ENCODE data around the gene NDUFB8.

The NDUFB8 gene

GRCh38 chr10:100505164-100505563 is 24.5 kb downstream of the NDUFB8 start:
- no peak for DNase-seq

GRCh38 chr10:100504096-100504495 is 25.6 kb downstream of the NDUFB8 start:
- no peak for DNase-seq

DNA sequence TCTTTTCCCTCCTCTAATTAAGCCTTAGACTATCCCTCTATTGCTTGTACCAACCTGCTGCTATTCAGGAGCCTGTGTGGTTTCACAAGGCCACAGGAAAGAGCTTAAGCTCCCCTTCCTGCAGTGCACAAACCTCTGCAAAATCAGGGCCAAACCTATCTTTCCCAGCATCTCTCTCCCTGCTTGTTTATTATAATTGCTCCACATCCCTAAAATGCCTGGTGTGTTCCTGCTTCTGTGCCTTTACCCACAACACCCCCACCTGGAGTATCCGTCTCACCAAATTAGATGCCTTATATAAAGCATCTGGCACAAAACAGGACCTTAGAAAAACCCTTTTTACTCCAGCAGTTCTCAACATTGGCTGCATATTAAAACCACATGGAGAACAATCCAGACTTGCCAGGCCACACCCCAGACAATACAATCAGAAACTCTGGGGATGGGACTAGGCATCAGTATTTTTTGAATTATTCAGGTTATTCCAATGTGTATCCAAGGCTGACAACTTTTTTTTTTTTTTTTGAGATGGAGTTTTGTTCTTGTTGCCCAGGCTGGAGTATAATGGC is 26.7 kb downstream of the NDUFB8 start:
- DNase-seq, result no peak

DNA sequence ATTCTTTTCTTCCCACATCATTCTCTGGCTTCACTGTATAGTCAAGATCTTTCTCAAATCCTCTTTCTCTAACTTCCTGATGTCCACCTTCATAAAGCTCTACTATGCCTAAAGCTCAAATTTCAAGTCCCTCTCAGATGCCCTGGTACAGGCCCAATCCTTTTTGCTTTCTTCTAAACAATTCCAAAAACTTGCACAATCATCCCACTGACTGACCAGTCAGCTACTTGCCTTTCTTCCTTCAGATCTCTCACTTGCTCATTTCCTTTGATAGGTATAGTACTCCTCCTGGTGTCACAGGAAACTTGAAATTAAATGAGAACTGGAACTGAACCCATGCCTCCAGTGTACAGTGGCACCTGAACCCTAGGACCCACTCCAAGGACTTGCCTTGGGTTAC is 28.2 kb downstream of the NDUFB8 start:
- DNase-seq, result no peak

DNA sequence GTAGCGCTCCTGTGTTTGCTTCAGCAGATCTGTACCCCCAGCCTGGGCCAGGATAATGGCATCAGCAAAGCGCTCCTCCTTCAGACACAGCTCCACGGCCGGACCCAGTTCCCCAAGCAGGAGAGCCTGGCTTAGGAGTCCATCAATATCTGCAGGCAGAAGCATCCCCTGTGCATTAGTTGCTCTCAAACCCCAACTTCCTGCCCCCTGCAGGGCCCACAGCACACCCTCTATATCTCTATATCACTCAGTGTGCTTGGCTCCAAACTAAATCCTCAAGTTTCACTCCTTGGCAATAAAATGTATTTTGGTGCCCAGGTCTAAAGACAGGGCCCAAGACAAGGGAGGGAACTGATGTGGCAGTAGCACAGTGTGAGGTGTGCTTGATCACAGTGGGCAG is 31.6 kb downstream of the NDUFB8 start:
- DNase-seq, result no peak

- DNase-seq, result no peak
Observed at GRCh38 chr10:100496567-100496966, 33.1 kb downstream of the NDUFB8 start.

GRCh38 chr10:100490531-100490930 is 39.1 kb downstream of the NDUFB8 start:
- DNase-seq, result no peak

DNA sequence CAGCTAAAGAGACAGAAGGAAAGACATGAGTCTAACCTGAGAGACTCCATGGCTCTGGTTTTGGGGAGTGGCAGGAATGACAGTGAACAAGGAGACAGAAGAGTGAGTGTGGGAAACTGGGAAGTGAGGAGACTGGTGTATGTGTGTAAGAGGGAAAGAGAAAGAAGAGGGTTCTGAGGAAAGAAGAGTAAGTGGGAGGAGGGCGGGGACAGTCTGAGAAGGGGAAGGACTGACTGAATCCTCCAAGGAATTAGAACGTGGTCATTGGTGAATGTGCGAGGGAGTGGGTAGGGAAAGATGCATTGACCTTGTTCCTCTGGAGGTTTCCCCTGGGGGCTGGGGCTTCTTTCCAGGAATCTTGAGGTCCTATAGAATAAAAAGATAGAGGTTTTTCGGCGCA is 40.3 kb downstream of the NDUFB8 start:
- DNase-seq, result no peak

DNA sequence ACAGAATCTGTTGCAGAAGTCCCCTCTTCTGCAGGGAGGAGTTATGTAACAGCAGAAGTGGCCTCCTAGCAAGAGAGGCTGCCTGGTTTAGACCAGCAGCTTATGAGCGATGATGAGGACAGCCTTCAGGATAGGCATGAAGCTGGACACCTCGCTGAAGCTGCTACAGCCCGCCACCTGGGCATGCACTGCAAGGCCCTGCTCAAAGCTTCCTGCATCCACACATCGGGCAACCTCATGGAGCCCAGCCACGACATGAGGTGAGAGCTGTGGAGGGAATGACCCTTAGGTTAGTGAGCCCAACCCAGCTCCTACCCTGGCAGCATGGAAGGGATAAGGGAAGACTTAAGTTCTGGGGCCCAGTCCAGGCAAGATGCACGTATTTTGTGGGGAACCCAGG is 42.1 kb downstream of the NDUFB8 start:
- no peak for DNase-seq

GRCh38 chr10:100485801-100486495 is 43.7 kb downstream of the NDUFB8 start:
- no peak for DNase-seq

DNA sequence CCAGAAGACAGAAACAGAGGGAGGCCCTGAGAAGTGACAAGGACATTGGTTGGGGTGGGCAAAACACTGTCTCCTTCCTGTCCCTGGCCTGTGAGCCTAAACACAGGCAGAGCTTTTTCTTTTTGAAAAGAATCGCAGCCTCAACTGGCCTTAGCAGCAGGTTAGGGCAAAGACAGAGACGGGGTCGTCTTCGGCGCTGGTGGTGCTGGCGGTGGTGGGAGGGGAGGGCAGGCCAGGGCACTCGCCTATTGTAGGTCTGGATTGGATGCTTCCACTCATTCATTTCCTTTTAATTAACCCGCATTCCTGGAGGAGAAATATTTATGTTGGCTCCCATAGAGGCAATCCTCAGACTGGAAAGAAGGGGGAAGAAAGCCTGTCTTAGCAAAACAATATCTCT is 44.3 kb downstream of the NDUFB8 start:
- no peak for DNase-seq

DNA sequence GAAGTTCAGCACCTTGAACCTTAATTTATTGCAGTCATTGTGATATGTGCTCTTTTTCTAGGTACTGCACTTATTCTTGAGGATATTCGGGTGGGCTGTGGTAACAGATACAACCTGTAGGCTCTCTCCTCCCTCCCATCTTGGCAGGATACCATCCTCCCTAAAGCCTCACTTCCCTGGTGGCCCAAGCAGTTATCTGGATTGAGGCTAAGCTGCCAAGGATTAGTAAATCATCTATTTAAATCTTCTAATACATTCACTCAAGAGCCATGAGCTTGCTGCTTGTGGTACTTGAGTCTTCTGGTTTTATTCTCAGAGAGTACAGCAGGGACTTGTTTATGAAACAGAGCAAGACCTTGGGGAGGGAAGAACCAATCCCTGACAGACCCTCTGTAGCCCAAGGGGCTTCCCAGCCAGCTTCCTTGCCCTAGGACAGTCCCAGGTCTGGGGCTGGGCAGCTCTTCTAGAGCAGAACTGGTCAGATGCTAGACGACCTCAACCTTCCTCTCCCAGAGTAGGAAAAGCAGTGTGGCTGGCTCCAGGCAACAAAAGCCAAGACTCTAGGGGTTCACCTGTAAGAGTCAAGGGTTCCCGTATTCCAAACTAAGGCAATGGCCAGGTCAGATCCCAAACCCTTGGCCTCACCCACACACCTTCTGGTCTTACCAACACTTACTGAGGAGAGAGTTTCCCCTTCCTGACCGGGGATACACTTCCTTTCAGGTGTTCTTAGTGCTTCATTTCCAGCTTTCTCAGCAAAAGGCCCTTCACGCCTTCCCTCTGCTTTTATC is 45.6 kb downstream of the NDUFB8 start:
- no peak for DNase-seq

- DNase-seq, result no peak
Observed at GRCh38 chr10:100482834-100483185, 46.9 kb downstream of the NDUFB8 start.

GRCh38 chr10:100482181-100482833 is 47.4 kb downstream of the NDUFB8 start:
- no peak for DNase-seq

- peak; percentile 50 for DNase-seq
Observed at GRCh38 chr10:100481462-100482081, 48.1 kb downstream of the NDUFB8 start.

DNA sequence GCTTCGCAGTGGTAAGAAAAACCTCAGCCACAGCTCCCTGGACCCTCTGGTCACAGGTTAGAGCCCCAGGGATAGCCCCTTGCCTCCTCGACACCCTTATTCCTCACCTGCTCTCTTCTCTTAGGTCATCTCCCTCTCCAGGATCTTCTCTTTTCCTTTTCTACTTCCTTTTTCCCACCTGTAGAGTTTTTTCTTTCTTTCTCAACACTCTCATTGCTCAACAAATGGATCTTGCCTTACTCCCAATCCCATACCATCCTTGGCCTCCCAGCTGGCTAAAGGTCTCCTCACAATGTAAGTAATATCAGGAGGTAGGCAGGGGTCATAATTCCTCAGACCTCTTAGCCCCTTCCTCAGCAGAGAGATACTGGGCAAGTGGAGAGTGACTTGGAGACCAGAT is 49.7 kb downstream of the NDUFB8 start:
- no peak for DNase-seq

GRCh38 chr10:100479037-100479436 is 50.6 kb downstream of the NDUFB8 start:
- DNase-seq, result no peak

GRCh38 chr10:100477970-100478369 is 51.7 kb downstream of the NDUFB8 start:
- DNase-seq, result no peak

Measured in NCI-H1417 treated with DMSO at 0.1 percent for 48 hours (cell line).